Tibial nerve (tissue), 3 donors: ENCODE data around the gene NRN1.

Experiments
- CTCF ChIP-seq, 5 experiments: fragments of 200-600 bp in 3 of 5; fragments of 450-650 bp in 2 of 5; sonication (generic) in 3 of 5; IDR thresholded peaks; one replicate each; pipeline ENCODE4 v1.5.1; 2016 to 2019; ENCODE audit warnings: antibody characterized with exemption in 5 of 5, mild to moderate bottlenecking in 3 of 5, moderate library complexity in 2 of 5
- POLR2A ChIP-seq, 2 donors: fragments of 450-650 bp; IDR thresholded peaks; one replicate each; pipeline ENCODE4 v1.6.1; 2017; ENCODE audit warnings: antibody characterized with exemption in 2 of 2, mild to moderate bottlenecking in 2 of 2, moderate library complexity in 2 of 2

GRCh38 chr6:6006006-6006427, 708 bp downstream of the NRN1 start:
- TF ChIP-seq CTCF (IDR thresholded peaks at IDR 0.05) = no peak
- no peak for TF ChIP-seq POLR2A (IDR thresholded peaks at IDR 0.05)
